Measurements from ENCODE around the gene SMURF2. TPM values are rescaled to one million over a fixed set of nuclear protein-coding genes. Genes with fewer than 3 reads are reported as not detected.

SMURF2 gene
- total RNA-seq, 4 donors from 2014 or later: 18.4 to 92.0 (median 37.3) TPM

DNA sequence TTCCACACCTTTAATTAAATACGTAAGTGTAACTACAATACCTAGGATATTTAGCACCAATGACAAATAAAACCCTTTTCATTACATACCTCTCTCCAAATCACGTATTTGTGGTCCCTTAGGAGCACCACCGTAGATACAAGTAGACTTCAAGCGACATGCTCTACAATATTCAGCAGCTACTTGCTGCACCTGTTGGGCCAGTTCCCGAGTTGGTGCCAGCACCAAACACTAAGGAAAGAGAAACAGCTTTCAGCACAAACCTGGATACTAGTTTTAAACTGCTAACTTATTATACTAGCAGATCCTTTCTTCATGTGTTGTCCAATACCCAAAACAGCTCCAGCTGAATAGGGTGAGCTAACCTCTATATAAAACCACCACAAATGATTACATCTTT lies 158.8 kb downstream of the SMURF2 start:
- H3K27ac ChIP-seq: peak overlapping the region; percentile 31 to 100
- DNase-seq: no peak
- intact Hi-C loops (cut with DNase I; ENCODE audit: low total_unique reads): no loop called here
- H3K9me3 ChIP-seq: no peaks in the 10 kb centered on the region
- TF ChIP-seq POLR2A (IDR thresholded peaks at IDR 0.05): no peak
- TF ChIP-seq, protein P1, sequence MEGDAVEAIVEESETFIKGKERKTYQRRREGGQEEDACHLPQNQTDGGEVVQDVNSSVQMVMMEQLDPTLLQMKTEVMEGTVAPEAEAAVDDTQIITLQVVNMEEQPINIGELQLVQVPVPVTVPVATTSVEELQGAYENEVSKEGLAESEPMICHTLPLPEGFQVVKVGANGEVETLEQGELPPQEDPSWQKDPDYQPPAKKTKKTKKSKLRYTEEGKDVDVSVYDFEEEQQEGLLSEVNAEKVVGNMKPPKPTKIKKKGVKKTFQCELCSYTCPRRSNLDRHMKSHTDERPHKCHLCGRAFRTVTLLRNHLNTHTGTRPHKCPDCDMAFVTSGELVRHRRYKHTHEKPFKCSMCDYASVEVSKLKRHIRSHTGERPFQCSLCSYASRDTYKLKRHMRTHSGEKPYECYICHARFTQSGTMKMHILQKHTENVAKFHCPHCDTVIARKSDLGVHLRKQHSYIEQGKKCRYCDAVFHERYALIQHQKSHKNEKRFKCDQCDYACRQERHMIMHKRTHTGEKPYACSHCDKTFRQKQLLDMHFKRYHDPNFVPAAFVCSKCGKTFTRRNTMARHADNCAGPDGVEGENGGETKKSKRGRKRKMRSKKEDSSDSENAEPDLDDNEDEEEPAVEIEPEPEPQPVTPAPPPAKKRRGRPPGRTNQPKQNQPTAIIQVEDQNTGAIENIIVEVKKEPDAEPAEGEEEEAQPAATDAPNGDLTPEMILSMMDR (IDR thresholded peaks at IDR 0.05): no peak
- H3K4me1 ChIP-seq: peaks cover 0 to 9% of the 10 kb centered on the region in 2 donors
- H3K36me3 ChIP-seq: no peaks in the 10 kb centered on the region
- no peak overlapping the region for H3K4me3 ChIP-seq
- no peaks in the 10 kb centered on the region for H3K27me3 ChIP-seq

DNA sequence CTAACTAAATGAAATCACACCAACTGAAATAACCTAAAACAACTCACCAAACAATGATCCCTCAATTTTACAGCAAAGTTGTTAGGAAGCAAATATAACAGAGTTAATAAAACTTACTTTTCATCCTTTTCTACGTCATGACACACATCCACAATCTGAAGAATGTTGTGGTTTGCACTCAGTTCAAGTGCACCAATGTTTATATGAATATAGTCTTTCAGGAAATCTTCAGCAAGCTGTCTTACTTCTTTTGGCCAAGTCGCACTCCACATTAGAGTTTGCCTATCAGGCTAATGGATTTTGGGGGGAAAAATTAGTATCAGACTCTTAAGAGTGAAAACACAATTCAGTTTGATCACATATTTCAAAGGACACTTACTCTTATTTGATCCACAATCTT lies 159.3 kb downstream of the SMURF2 start:
- intact Hi-C loops (cut with DNase I; ENCODE audit: low total_unique reads): no loop called here
- Histone ChIP-seq H3K4me1 (peaks cover 0 to 9% of the 10 kb centered on the region in 2 donors), H3K27ac (peak overlapping the region in 1 of 2 donors; percentile 100), H3K9me3 (no peaks in the 10 kb centered on the region), H3K36me3 (no peaks in the 10 kb centered on the region), H3K4me3 (no peak overlapping the region), H3K27me3 (no peaks in the 10 kb centered on the region)
- TF ChIP-seq POLR2A (IDR thresholded peaks at IDR 0.05): no peak
- TF ChIP-seq, protein P1 (IDR thresholded peaks at IDR 0.05): no peak
- DNase-seq: no peak

- TF ChIP-seq POLR2A (IDR thresholded peaks at IDR 0.05): no peak
- TF ChIP-seq, protein P1 (IDR thresholded peaks at IDR 0.05): no peak
- Histone ChIP-seq H3K9me3 (no peaks in the 10 kb centered on the region), H3K4me1 (peaks cover 3 to 9% of the 10 kb centered on the region in 2 donors), H3K27me3 (no peaks in the 10 kb centered on the region), H3K4me3 (no peak overlapping the region), H3K27ac (peak overlapping the region in 1 of 2 donors; percentile 100), H3K36me3 (no peaks in the 10 kb centered on the region)
- intact Hi-C loops (cut with DNase I; ENCODE audit: low total_unique reads): no loop called here
- no peak for DNase-seq
Observed at GRCh38 chr17:64502021-64502420, 160.1 kb downstream of the SMURF2 start.

DNA sequence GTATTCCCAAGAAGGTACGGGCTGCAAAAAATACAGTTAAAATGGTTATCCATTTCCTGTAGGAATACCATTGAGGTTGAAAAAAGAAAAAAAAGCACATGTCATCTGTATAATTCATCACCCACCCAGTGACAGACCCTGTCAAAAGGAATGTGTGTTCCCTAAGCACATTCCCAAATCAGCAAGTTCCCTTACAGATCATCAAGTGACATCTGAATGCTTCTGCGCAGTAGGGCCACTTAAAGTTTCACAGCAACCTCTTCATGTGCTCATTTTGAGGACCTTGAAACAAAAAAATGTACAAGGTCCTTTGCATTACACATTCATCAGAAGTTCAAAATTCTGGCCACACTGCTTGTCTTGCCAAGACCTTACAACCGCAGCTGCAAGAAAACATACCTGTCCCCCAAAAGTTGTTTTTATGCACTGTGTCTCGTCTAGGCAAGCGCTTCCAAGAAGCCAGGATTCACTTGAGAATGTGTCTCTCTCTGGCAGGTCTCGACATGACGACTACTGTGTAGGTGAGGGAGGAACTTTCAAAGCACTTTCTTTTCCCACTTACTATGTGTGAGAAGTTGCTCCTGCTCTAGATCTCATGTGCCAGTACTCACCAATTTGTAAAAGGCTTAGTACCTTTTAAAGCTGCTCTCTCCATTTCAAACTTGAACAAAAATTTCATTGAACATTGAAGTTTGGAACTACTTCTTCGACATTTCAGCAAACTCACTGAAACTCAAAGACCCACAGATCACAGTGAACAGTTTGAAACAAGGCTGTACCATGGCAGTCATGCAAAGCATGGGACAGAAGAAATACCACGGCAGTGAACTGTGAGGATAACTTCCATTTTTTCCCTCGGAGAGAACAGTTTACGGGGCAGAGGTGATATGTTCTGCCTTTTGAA lies 161.0 kb downstream of the SMURF2 start:
- peaks cover 3 to 9% of the 10 kb centered on the region in 2 donors for H3K4me1 ChIP-seq
- H3K4me3 ChIP-seq: no peak overlapping the region
- H3K9me3 ChIP-seq: no peaks in the 10 kb centered on the region
- TF ChIP-seq POLR2A (IDR thresholded peaks at IDR 0.05): no peak
- TF ChIP-seq, protein P1 (IDR thresholded peaks at IDR 0.05): no peak
- no peaks in the 10 kb centered on the region for H3K36me3 ChIP-seq
- no peak overlapping the region for H3K27ac ChIP-seq
- intact Hi-C loops (cut with DNase I; ENCODE audit: low total_unique reads): no loop called here
- H3K27me3 ChIP-seq: no peaks in the 10 kb centered on the region
- DNase-seq: no peak

DNA sequence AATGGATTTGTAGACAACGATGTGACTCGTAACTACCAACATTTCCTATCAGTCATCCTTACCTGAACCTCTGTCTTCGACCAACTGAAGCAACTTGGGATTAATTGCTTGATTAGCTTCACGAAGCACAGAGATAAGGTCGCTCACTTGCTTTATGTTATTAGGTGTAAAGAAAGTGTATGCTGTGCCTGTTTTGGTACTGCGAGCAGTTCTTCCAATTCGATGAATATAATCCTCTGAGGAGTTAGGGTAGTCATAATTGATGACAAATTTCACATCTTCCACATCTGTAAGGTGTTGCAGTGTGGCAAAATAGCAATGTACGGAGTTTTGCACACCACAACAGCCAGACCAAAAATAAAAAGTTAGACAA lies 161.6 kb downstream of the SMURF2 start:
- TF ChIP-seq POLR2A (IDR thresholded peaks at IDR 0.05): no peak
- TF ChIP-seq, protein P1 (IDR thresholded peaks at IDR 0.05): no peak
- Histone ChIP-seq H3K27ac (no peak overlapping the region), H3K27me3 (no peaks in the 10 kb centered on the region), H3K9me3 (no peaks in the 10 kb centered on the region), H3K4me1 (peaks cover 8 to 13% of the 10 kb centered on the region in 2 donors), H3K36me3 (no peaks in the 10 kb centered on the region), H3K4me3 (no peak overlapping the region)
- intact Hi-C loops (cut with DNase I; ENCODE audit: low total_unique reads): no loop called here
- no peak for DNase-seq

Measured in uterus (tissue), 4 donors.